ENCODE data around the gene LRRN2.

Gene LRRN2

GRCh38 chr1:204711947-204712701 lies 26.6 kb upstream of the LRRN2 start:
- no peak for DNase-seq

- no peak for DNase-seq
These were observed 25.8 kb upstream of the LRRN2 start for GRCh38 chr1:204711103-204711946.

GRCh38 chr1:204709960-204710912 lies 24.7 kb upstream of the LRRN2 start:
- no peak for DNase-seq

- no peak for DNase-seq
These were observed 23.5 kb upstream of the LRRN2 start for GRCh38 chr1:204709021-204709420.

GRCh38 chr1:204706838-204707509 lies 21.4 kb upstream of the LRRN2 start:
- DNase-seq, result no peak

- no peak for DNase-seq
These were observed 20.6 kb upstream of the LRRN2 start for GRCh38 chr1:204705888-204706837.

GRCh38 chr1:204705493-204705811 lies 19.9 kb upstream of the LRRN2 start:
- no peak for DNase-seq

- no peak for DNase-seq
These were observed 19.4 kb upstream of the LRRN2 start for GRCh38 chr1:204704794-204705492.

- DNase-seq, result no peak
These were observed 18.5 kb upstream of the LRRN2 start for GRCh38 chr1:204703826-204704612.

- DNase-seq, result no peak
These were observed 17.7 kb upstream of the LRRN2 start for GRCh38 chr1:204703268-204703664.

GRCh38 chr1:204702552-204703267 lies 17.2 kb upstream of the LRRN2 start:
- DNase-seq, result no peak

- no peak for DNase-seq
These were observed 15.7 kb upstream of the LRRN2 start for GRCh38 chr1:204701229-204701628.

- DNase-seq, result no peak
These were observed 12.4 kb upstream of the LRRN2 start for GRCh38 chr1:204697893-204698292.

- no peak for DNase-seq
These were observed 11.1 kb upstream of the LRRN2 start for GRCh38 chr1:204696606-204697005.

- DNase-seq, result no peak
These were observed 10.2 kb upstream of the LRRN2 start for GRCh38 chr1:204695692-204696091.

- DNase-seq, result no peak
These were observed 8.6 kb upstream of the LRRN2 start for GRCh38 chr1:204694145-204694544.

- no peak for DNase-seq
These were observed 7.4 kb upstream of the LRRN2 start for GRCh38 chr1:204692841-204693356.

- DNase-seq, result no peak
These were observed 6.8 kb upstream of the LRRN2 start for GRCh38 chr1:204692325-204692840.

GRCh38 chr1:204691328-204691730 lies 5.8 kb upstream of the LRRN2 start:
- DNase-seq, result peak; percentile 19 to 42 (median 33)

All from suppressor macrophage treated with lipopolysaccharide for 1 hour (primary cell).